B cell (primary cell): ENCODE data around the gene DLG2. TPM values are rescaled to one million over a fixed set of nuclear protein-coding genes. Genes with fewer than 3 reads are reported as not detected.

Source experiments
- ATAC-seq: fragments of 200-7000 bp; cut with Tn5 transposase; one replicate; pipeline ENCODE4 v1.10.0; 2021; ENCODE audit warnings: low read depth, mild to moderate bottlenecking, moderate number of reproducible peaks, moderate library complexity
- CTCF ChIA-PET: fragments of 350-600 bp; sonication (Branson Sonifier 250); formaldehyde crosslinking; loops from one replicate; lab custom pipeline; 2021; ENCODE audit warnings: antibody characterized with exemption, inconsistent platforms; lab: Charles Lee
- POLR2A ChIA-PET: fragments of 350-600 bp; sonication (Branson Sonifier 250); formaldehyde crosslinking; loops from one replicate; lab custom pipeline; 2021; ENCODE audit warnings: antibody characterized with exemption; lab: Charles Lee
- DNase-seq: peaks from one replicate; pipeline ENCODE4 v3.0.0; 2013
- H2AFZ ChIP-seq: 2 replicates; pipeline ENCODE4 v1.6.1; 2012; ENCODE audit warnings: mild to moderate bottlenecking, low read depth, low read length; ENCODE audit not compliant: insufficient read depth, poor library complexity, severe bottlenecking
- H3K27ac ChIP-seq, 2 donors: 1 replicate in 1 of 2; 2 replicates in 1 of 2; pipeline ENCODE4 v1.5.1; 2012 to 2013; ENCODE audit warnings: low read length in 2 of 2, mild to moderate bottlenecking in 2 of 2, moderate library complexity in 1 of 2
- H3K27me3 ChIP-seq, 4 experiments: fragments of 200-600 bp in 1 of 4; sonication (generic) in 1 of 4; replicated peaks in 1 of 4; 1 replicate in 2 of 4; 2 replicates in 2 of 4; pipeline versions ENCODE4 v1.6.1 to v1.7.0; 2013 to 2016; ENCODE audit warnings: low read length in 3 of 4, mild to moderate bottlenecking in 2 of 4, mixed read lengths in 1 of 4, moderate library complexity in 1 of 4; ENCODE audit not compliant: insufficient read depth in 4 of 4, control insufficient read depth in 3 of 4; ENCODE audit errors: control extremely low read depth in 1 of 4
- H3K36me3 ChIP-seq, 2 experiments: replicated peaks in 1 of 2; 1 replicate in 1 of 2; 2 replicates in 1 of 2; pipeline versions ENCODE4 v1.6.1 to v1.7.1; 2013; ENCODE audit warnings: low read length in 1 of 2; ENCODE audit not compliant: insufficient read depth in 2 of 2, control insufficient read depth in 1 of 2; ENCODE audit errors: control extremely low read depth in 1 of 2, extremely low read depth in 1 of 2
- H3K4me1 ChIP-seq, 2 donors: fragments of 200-600 bp in 1 of 2; sonication (generic) in 1 of 2; 1 replicate in 1 of 2; 2 replicates in 1 of 2; pipeline versions ENCODE4 v1.5.1 to v1.6.1; 2013 to 2017; ENCODE audit warnings: low read length in 2 of 2; ENCODE audit not compliant: control insufficient read depth in 2 of 2, insufficient read depth in 2 of 2
- H3K4me2 ChIP-seq: replicated peaks from 2 replicates; pipeline ENCODE3; 2012; ENCODE audit warnings: mild to moderate bottlenecking, low read depth, low read length; ENCODE audit not compliant: poor library complexity, severe bottlenecking
- H3K4me3 ChIP-seq, 5 experiments: fragments of 200-600 bp in 1 of 5; sonication (generic) in 1 of 5; 1 replicate in 3 of 5; 2 replicates in 2 of 5; pipeline versions ENCODE4 v1.5.1 to v1.7.0; 2011 to 2016; ENCODE audit warnings: low read length in 4 of 5, mild to moderate bottlenecking in 4 of 5, low read depth in 2 of 5, control low read depth in 1 of 5, moderate library complexity in 1 of 5; ENCODE audit not compliant: insufficient read depth in 1 of 5; ENCODE audit errors: control extremely low read depth in 1 of 5, extremely low read depth in 1 of 5
- H3K79me2 ChIP-seq: fragments of 200-600 bp; sonication (generic); one replicate; pipeline ENCODE4 v1.6.0; 2016; ENCODE audit warnings: low read length; ENCODE audit not compliant: control insufficient read depth, insufficient read depth
- H3K9ac ChIP-seq: fragments of 200-600 bp; sonication (generic); 2 replicates; pipeline ENCODE4 v1.6.1; 2017; ENCODE audit warnings: mild to moderate bottlenecking, low read length, moderate library complexity
- H3K9me3 ChIP-seq, 3 donors: one replicate each; pipeline versions ENCODE4 v1.6.1 to v1.7.1; 2013; ENCODE audit warnings: low read length in 2 of 3; ENCODE audit not compliant: control insufficient read depth in 2 of 3, insufficient read depth in 1 of 3; ENCODE audit errors: control extremely low read depth in 1 of 3
- H4K20me1 ChIP-seq: 2 replicates; pipeline ENCODE4 v1.6.0; 2012; ENCODE audit warnings: mild to moderate bottlenecking, low read length; ENCODE audit not compliant: insufficient read depth, control insufficient read depth, poor library complexity, severe bottlenecking
- H3K27ac Mint-ChIP-seq: one replicate; pipeline ENCODE4 v1.8.0; 2021; ENCODE audit warnings: mixed read lengths
- H3K27me3 Mint-ChIP-seq: one replicate; pipeline ENCODE4 v1.8.0; 2021; ENCODE audit warnings: mixed read lengths
- H3K4me1 Mint-ChIP-seq: one replicate; pipeline ENCODE4 v1.8.0; 2021; ENCODE audit warnings: mixed read lengths
- H3K4me3 Mint-ChIP-seq: one replicate; pipeline ENCODE4 v1.8.0; 2021; ENCODE audit warnings: mixed read lengths
- H3K9me3 Mint-ChIP-seq: one replicate; pipeline ENCODE4 v1.8.0; 2022; ENCODE audit warnings: mixed read lengths; ENCODE audit not compliant: insufficient read depth
- CTCF ChIP-seq: fragments of 200-600 bp; IDR thresholded peaks from one replicate; pipeline ENCODE4 v1.8.0; 2022; ENCODE audit warnings: antibody characterized with exemption, mild to moderate bottlenecking
- EZH2 ChIP-seq: IDR thresholded peaks from 2 replicates; pipeline ENCODE4 v1.6.1; 2012; ENCODE audit warnings: borderline replicate concordance, low read depth, mild to moderate bottlenecking, moderate library complexity, low read length; ENCODE audit not compliant: insufficient read depth, poor library complexity, severe bottlenecking
- WGBS: methylation state at CpG from one replicate; pipeline ENCODE4 v1.1.5; 2013; ENCODE audit warnings: missing lambda C conversion rate; ENCODE audit not compliant: insufficient coverage; 5-methylcytosine and 5-hydroxymethylcytosine counted together
- intact Hi-C: fragments of 100-400 bp; cut with micrococcal nuclease; formaldehyde crosslinking; loops from one replicate; pipeline ENCODE4 v1.10.0; 2022
- polyA plus RNA-seq: library from polyadenylated mRNA; depleted of rRNA; stranded (reverse); fragments of >200 nt; gene quantifications from 2 replicates; pipeline ENCODE4 v1.2.3, GENCODE V29; 2012
- total RNA-seq, 2 donors: library from RNA; stranded (reverse); fragments of 120-200 nt in 1 of 2; gene quantifications; 1 replicate in 1 of 2; 2 replicates in 1 of 2; pipeline versions ENCODE4 v1.2.3 to v1.2.4, GENCODE V29; 2013 to 2022

DLG2 gene
- total and polyA plus RNA-seq, 2 donors (not counting 1 experiment from before 2014, with no cell fraction given), result 0.54 to 5.4 TPM

GRCh38 chr11:84036664-84037194, 1590.4 kb downstream of the DLG2 start:
- Histone ChIP-seq H3K36me3 (no peaks in the 10 kb centered on the region), H3K4me2 (no peak overlapping the region), H3K9me3 (no peaks in the 10 kb centered on the region), H3K9ac (no peak overlapping the region), H3K4me3 (no peak overlapping the region), H3K4me1 (no peaks in the 10 kb centered on the region), H2AFZ (no peak overlapping the region), H3K27me3 (no peaks in the 10 kb centered on the region), H3K79me2 (no peaks in the 10 kb centered on the region), H4K20me1 (no peaks in the 10 kb centered on the region), H3K27ac (no peak overlapping the region)
- H3K27me3 Mint-ChIP-seq, result no peaks in the 10 kb centered on the region
- no peak for TF ChIP-seq EZH2
- TF ChIP-seq CTCF, result no peak
- ChIA-PET CTCF (no interaction called here), POLR2A (no interaction called here)
- H3K4me1 Mint-ChIP-seq, result no peaks in the 10 kb centered on the region
- no peak for ATAC-seq
- no peak for DNase-seq
- intact Hi-C loops, result no loop called here
- H3K9me3 Mint-ChIP-seq, result no peaks in the 10 kb centered on the region
- WGBS, result no CpG with 5 or more reads among the region's 2 CpGs
- no peak overlapping the region for H3K4me3 Mint-ChIP-seq
- no peak overlapping the region for H3K27ac Mint-ChIP-seq

- TF ChIP-seq CTCF, result no peak
- no peak for TF ChIP-seq EZH2
- Histone ChIP-seq H3K9me3 (no peaks in the 10 kb centered on the region), H3K4me2 (no peak overlapping the region), H3K9ac (no peak overlapping the region), H3K79me2 (no peaks in the 10 kb centered on the region), H2AFZ (no peak overlapping the region), H3K27me3 (no peaks in the 10 kb centered on the region), H3K4me3 (no peak overlapping the region), H3K27ac (no peak overlapping the region), H3K4me1 (no peaks in the 10 kb centered on the region), H3K36me3 (no peaks in the 10 kb centered on the region), H4K20me1 (no peaks in the 10 kb centered on the region)
- intact Hi-C loops, result no loop called here
- Mint-ChIP-seq H3K27ac (no peak overlapping the region), H3K4me1 (no peaks in the 10 kb centered on the region), H3K9me3 (no peaks in the 10 kb centered on the region), H3K4me3 (no peak overlapping the region), H3K27me3 (no peaks in the 10 kb centered on the region)
- ChIA-PET POLR2A (no interaction called here), CTCF (no interaction called here)
- WGBS, result 70% methylated on average over 2 of the region's 2 CpGs
- ATAC-seq, result no peak
- DNase-seq, result no peak
Measured at GRCh38 chr11:84035645-84036044, 1591.5 kb downstream of the DLG2 start.
